GM18907 (cell line): ENCODE measurements around the gene LAMB4.

Experiments
- ATAC-seq: cut with Tn5 transposase; IDR thresholded peaks from one replicate; pipeline ENCODE4 v1.9.1; 2021; ENCODE audit warnings: mild to moderate bottlenecking, moderate library complexity; ENCODE audit not compliant: unreplicated experiment

LAMB4 gene

DNA sequence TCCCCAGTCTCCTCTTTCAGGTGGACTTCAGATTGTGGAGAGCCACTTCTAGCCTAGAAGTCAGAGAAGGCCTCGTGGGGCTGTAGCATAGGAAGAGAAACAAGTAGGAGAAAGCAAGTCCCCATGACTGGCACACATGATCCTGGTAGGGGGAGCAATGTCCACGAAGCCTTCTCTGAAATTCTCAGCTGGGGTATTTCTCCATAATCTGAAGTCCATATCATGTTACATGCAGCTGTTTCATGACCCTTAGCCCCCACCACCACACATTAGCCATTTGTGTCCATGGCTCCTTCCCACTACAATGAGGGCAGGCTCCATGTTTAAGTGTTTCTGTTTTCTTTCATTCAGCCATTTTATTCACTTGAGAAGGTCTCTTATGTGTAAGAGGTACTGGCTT, 43.2 kb downstream of the LAMB4 start:
- ATAC-seq = no peak

- no peak for ATAC-seq
Observed at GRCh38 chr7:108086546-108086945, 43.6 kb downstream of the LAMB4 start.

DNA sequence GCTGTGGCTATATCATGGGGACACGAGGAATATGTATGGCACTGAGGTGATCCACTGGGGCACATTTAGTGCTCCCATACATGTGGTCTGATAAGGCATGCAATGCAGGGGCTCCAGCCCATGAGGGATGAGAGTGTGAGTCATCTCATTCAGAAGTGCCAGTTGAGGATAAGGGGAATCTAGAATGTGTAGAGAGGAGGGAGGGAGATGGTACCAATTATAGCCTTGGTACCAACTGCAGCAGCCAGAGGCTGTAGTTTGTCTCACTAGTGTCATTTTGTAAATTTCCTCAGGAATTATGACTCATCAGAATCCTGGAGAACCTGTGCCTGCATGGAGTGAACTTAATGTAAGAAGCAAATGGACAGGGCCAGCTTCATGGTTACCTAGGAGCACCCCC, 46.2 kb downstream of the LAMB4 start:
- no peak for ATAC-seq

- ATAC-seq = no peak
Observed at GRCh38 chr7:108079648-108080591, 50.2 kb downstream of the LAMB4 start.

GRCh38 chr7:108079276-108079647, 50.9 kb downstream of the LAMB4 start:
- ATAC-seq = no peak

DNA sequence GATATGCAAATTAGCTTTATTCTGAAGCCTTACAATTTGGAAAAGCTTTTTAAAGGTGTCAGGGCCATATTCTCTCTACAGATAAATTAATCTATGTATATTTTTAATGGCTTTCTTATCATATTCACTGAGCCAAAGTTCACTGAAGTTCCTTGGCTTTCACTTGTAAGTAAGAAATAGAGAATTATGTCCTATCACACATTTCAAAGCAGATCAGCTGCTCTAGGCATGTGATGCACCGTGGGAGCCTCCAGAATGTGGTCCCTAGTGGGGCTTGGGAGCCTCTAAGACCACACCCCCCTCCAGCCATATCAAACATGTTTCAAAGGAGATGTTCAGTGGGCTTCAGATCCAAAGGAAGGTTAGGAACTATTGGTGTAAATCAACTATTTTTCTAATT, 51.5 kb downstream of the LAMB4 start:
- no peak for ATAC-seq

DNA sequence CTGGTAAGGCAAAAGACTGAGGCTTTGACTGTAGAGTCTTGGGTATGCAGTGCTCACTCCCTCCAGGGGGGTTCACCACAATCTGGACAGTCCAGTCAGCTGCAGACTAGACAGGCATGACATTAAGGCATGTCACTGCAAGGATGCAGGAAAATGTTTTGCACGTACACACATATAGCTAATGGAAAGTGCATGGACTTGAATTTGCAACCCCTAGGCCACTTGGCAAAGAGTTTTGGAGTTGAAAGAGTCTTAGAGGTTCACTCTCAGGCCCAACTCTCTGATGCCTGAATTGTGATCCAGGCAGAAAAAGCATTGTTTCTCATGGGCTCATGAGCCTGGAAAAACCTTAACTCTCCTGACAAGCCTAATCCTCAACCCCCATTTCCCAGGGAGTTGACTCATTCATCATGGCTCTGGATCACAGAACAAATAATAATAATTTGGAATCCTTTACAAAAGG, 51.9 kb downstream of the LAMB4 start:
- no peak for ATAC-seq

DNA sequence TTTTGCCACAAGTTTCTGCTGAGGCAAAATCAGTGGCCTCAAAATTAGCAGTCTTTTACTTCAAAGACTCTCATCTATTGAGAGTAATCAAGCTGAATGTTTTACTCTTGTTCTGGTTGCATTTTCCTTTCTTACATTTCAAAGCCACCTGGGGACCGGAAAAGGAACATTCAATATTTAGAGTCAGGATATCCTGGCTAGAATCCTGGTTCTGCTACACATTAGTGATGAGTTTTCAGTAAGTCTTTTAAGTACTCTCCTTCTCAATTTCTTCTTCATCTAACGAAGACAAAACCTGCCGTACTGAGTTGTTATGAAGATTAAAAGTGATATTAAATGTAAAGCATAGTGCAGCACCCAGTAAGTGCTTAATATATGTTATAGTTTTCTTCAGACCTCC, 52.5 kb downstream of the LAMB4 start:
- ATAC-seq = no peak

DNA sequence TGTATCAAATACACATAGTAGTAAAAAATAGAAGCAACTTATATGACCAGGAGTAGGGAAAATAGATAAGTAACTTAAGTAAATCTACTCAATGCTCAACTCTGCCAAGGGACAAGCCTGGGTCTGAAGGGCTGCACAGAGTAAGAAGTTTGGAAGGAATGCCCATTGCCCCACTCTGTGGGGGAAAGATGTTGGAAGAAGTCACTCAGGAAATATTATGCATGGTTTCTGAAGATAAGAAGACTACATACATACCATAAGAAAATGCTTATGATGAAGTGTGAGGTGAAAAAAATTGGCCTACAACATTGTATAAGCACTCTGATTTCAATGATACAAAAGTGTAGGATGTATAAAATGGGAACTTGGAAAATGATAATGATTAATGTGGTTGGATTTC, 54.0 kb downstream of the LAMB4 start:
- no peak for ATAC-seq

GRCh38 chr7:108073305-108074070, 56.7 kb downstream of the LAMB4 start:
- ATAC-seq = no peak

DNA sequence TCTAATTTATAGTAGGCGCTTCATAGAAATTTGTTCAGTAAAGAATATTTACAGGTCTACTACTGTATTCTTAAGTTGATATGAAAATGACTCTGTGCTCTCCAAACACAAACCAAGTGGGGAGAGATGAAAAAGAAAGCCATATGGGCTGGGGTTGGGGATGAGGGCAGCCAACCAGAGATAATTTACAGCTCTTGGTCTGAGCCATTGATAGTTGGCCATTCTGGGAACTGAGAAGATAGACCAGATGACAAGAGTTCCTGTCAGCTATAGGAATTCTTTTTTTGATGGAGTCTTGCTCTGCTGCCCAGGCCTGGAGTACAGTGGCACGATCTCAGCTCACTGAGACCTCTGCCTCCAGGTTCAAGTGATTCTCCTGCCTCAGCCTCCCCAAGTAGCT, 57.4 kb downstream of the LAMB4 start:
- ATAC-seq = no peak

GRCh38 chr7:108072116-108072515, 58.0 kb downstream of the LAMB4 start:
- no peak for ATAC-seq

- no peak for ATAC-seq
Observed at GRCh38 chr7:108071551-108071950, 58.6 kb downstream of the LAMB4 start.

DNA sequence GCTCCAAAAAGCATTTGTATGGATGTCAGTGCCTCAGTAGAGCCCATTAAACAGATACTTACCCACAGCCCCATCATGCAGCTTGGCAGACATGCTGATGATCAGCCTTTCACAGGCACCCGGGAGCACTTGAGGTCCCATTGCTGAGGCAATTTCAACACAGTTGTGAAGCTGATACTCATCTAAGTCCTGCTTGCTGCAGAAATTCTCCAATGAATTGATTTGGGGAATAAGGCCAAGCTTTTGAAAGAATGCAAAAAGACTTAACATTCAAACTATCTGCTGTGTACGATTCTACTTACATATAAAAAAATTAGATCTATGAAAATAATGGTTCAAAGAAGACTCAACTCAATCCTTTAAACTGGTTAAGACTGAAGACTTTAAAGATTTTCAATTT, 60.5 kb downstream of the LAMB4 start:
- ATAC-seq = no peak

GRCh38 chr7:108067844-108068243, 62.3 kb downstream of the LAMB4 start:
- no peak for ATAC-seq

- ATAC-seq = no peak
Observed at GRCh38 chr7:108066486-108066885, 63.7 kb downstream of the LAMB4 start.

GRCh38 chr7:108063520-108063933, 66.6 kb downstream of the LAMB4 start:
- ATAC-seq = no peak

GRCh38 chr7:108062250-108063014, 67.7 kb downstream of the LAMB4 start:
- ATAC-seq = no peak

DNA sequence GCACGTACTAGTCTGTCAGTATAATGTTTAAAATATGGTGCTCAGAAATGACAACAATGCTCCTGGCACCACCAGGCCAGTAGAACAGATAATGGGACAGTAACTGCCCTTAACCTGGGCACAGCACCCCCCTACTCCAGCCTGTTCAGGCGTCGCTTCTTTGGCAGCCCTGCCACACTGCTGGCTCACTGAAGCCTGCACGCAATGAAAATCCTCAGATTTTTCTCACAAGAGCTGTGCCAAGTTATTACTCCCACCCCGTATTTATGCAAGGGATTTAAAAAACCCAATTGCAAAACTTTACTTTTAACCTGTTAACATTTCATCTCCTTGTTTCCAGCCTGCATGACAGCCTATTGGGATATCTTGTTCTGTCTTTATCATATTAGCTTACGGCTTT, 70.6 kb downstream of the LAMB4 start:
- ATAC-seq = no peak

GRCh38 chr7:108057951-108058481, 72.1 kb downstream of the LAMB4 start:
- no peak for ATAC-seq

DNA sequence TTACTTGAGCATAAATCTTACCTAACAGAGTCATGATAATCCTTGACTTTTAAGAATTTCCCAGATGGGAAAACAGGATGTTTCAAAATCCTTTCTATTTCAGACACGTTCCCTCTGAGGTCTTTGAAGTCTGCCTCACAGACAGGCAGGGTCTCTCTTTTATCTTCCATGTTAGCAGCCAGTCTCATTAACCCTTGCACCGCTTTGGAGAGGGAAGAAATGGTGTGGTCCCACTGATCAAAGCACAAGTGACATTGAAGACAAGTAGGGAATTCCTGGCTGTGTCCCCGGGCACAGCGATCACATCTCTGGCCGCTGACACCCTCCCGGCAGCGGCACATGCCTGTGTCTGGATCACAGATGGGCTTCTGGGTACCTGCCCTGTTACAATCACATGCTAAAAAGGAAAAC, 74.5 kb downstream of the LAMB4 start:
- no peak for ATAC-seq
